Endothelial cell of umbilical vein (primary cell): Measurements from ENCODE around the gene TBC1D9B. TPM values are rescaled to one million over a fixed set of nuclear protein-coding genes. Genes with fewer than 3 reads are reported as not detected.

Experiments used
- BruUV-seq: library from RNA; stranded (reverse); fragments of 400-500 nt; replicated peaks from 2 replicates; lab custom pipeline; 2021; lab: Mats Ljungman, UMichigan
- CTCF ChIA-PET: fragments of 300-600, 350-600 bp; sonication (Branson Sonifier 250); formaldehyde crosslinking; loops from one replicate; lab custom pipeline; 2021; ENCODE audit warnings: antibody characterized with exemption, inconsistent platforms; lab: Charles Lee
- POLR2A ChIA-PET: fragments of 300-600, 350-600 bp; sonication (Branson Sonifier 250); formaldehyde crosslinking; loops from one replicate; lab custom pipeline; 2021; ENCODE audit warnings: antibody characterized with exemption, inconsistent platforms; lab: Charles Lee
- DNase-seq: peaks from one replicate; pipeline ENCODE4 v3.0.0-alpha.2; 2011; ENCODE audit warnings: low read depth, low spot score
- FAIRE-seq: peaks from 2 replicates; lab custom pipeline; 2011; peaks lifted over from hg19 to GRCh38; lab: Jason Lieb, UNC
- H2AFZ ChIP-seq: 2 replicates; pipeline ENCODE4 v1.6.0; 2012; ENCODE audit warnings: low read depth, low read length, control low read depth, inconsistent platforms
- H3K27ac ChIP-seq: 2 replicates; pipeline ENCODE4 v1.5.1; 2011; ENCODE audit warnings: low read depth, mild to moderate bottlenecking, control low read depth, low read length, moderate library complexity; ENCODE audit not compliant: insufficient read depth
- H3K27me3 ChIP-seq, 2 experiments: 2 replicates each; pipeline versions ENCODE4 v1.6.0 to v1.6.1; 2011; ENCODE audit warnings: low read length in 2 of 2, mixed read lengths in 1 of 2; ENCODE audit not compliant: control insufficient read depth in 2 of 2, insufficient read depth in 2 of 2
- H3K36me3 ChIP-seq, 2 experiments: 2 replicates in 1 of 2; 3 replicates in 1 of 2; pipeline ENCODE4 v1.5.1; 2011; ENCODE audit warnings: low read length in 2 of 2, mild to moderate bottlenecking in 1 of 2, moderate library complexity in 1 of 2; ENCODE audit not compliant: control insufficient read depth in 2 of 2, insufficient read depth in 2 of 2; ENCODE audit errors: extremely low read depth in 1 of 2
- H3K4me1 ChIP-seq: 3 replicates; pipeline ENCODE4 v1.5.1; 2011; ENCODE audit warnings: mild to moderate bottlenecking, low read length; ENCODE audit not compliant: control insufficient read depth, insufficient read depth; ENCODE audit errors: extremely low read depth
- H3K4me2 ChIP-seq: 2 replicates; pipeline ENCODE4 v1.6.1; 2011; ENCODE audit warnings: low read length, control low read depth, mixed read lengths; ENCODE audit not compliant: insufficient read depth
- H3K4me3 ChIP-seq, 3 experiments: fragments of 200-600 bp in 1 of 3; sonication (generic), shearing (Covaris generic) in 1 of 3; replicated peaks in 1 of 3; 2 replicates each; pipeline ENCODE4 v1.5.1; 2011 to 2016; ENCODE audit warnings: control low read depth in 3 of 3, low read length in 3 of 3, mild to moderate bottlenecking in 2 of 3, inconsistent platforms in 1 of 3, low read depth in 1 of 3, moderate library complexity in 1 of 3; ENCODE audit not compliant: insufficient read depth in 1 of 3
- H3K79me2 ChIP-seq: 2 replicates; pipeline ENCODE4 v1.6.0; 2012; ENCODE audit warnings: low read length, inconsistent platforms; ENCODE audit not compliant: control insufficient read depth, insufficient read depth
- H3K9ac ChIP-seq: replicated peaks from 2 replicates; pipeline ENCODE3; 2011; ENCODE audit warnings: low read length, control low read depth; ENCODE audit not compliant: insufficient read depth; ENCODE audit errors: extremely low read depth
- H3K9me1 ChIP-seq: replicated peaks from 3 replicates; pipeline ENCODE4 v1.6.0; 2011; ENCODE audit warnings: mild to moderate bottlenecking, low read length; ENCODE audit not compliant: control insufficient read depth, insufficient read depth; ENCODE audit errors: extremely low read depth
- H3K9me3 ChIP-seq: replicated peaks from 2 replicates; pipeline ENCODE4 v1.5.1; 2012; ENCODE audit warnings: low read length, inconsistent platforms; ENCODE audit not compliant: control insufficient read depth, insufficient read depth
- H4K20me1 ChIP-seq: replicated peaks from 2 replicates; pipeline ENCODE3; 2011; ENCODE audit warnings: mild to moderate bottlenecking, low read length; ENCODE audit not compliant: control insufficient read depth, insufficient read depth; ENCODE audit errors: extremely low read depth
- EZH2 ChIP-seq: IDR thresholded peaks from 2 replicates; pipeline ENCODE4 v1.6.1; 2012; ENCODE audit warnings: borderline replicate concordance, low read depth, mild to moderate bottlenecking, moderate library complexity, low read length, inconsistent platforms; ENCODE audit not compliant: severe bottlenecking
- FOS ChIP-seq: IDR thresholded peaks from 2 replicates; pipeline ENCODE4 v1.6.1; 2011; ENCODE audit warnings: mild to moderate bottlenecking, low read length, moderate library complexity, borderline replicate concordance; ENCODE audit not compliant: insufficient read depth
- GATA2 ChIP-seq: IDR thresholded peaks from 2 replicates; pipeline ENCODE4 v1.7.0; 2011; ENCODE audit warnings: low read depth, mild to moderate bottlenecking, moderate library complexity, mixed read lengths, low read length; ENCODE audit not compliant: insufficient read length, insufficient read depth
- JUN ChIP-seq: IDR thresholded peaks from 2 replicates; pipeline ENCODE4 v1.6.1; 2011; ENCODE audit warnings: borderline replicate concordance, low read depth; ENCODE audit not compliant: insufficient read length, insufficient read depth
- MAX ChIP-seq: IDR thresholded peaks from 2 replicates; pipeline ENCODE4 v1.6.1; 2011; ENCODE audit not compliant: insufficient read depth, insufficient read length
- MYC ChIP-seq: IDR thresholded peaks from one replicate; pipeline ENCODE4 v1.6.1; 2011; ENCODE audit warnings: mild to moderate bottlenecking, low read depth, low read length
- POLR2A ChIP-seq: IDR thresholded peaks from 2 replicates; pipeline ENCODE4 v1.6.1; 2012; ENCODE audit warnings: low read depth, mild to moderate bottlenecking, control low read depth, low read length
- POLR2AphosphoS5 ChIP-seq: IDR thresholded peaks from 2 replicates; pipeline ENCODE4 v1.6.1; 2012; ENCODE audit warnings: low read depth, mild to moderate bottlenecking, control low read depth, low read length, moderate library complexity; ENCODE audit not compliant: insufficient read depth
- dilution Hi-C: fragments of 300-500 bp; cut with MboI; formaldehyde crosslinking; loops from one replicate; pipeline ENCODE4 v1.15.0; 2019; ENCODE audit warnings: low sequenced_read_pairs; ENCODE audit not compliant: extremely low pct_ligation_motif_present
- intact Hi-C: fragments of 100-400 bp; cut with micrococcal nuclease; formaldehyde crosslinking; loops from one replicate; pipeline ENCODE4 v1.10.0; 2022
- polyA plus RNA-seq, 4 experiments: library from polyadenylated mRNA; depleted of rRNA in 3 of 4; stranded (reverse) in 3 of 4; unstranded in 1 of 4; fragments of >200 nt; gene quantifications; 2 replicates each; pipeline versions ENCODE4 v1.2.1 to v1.2.3, GENCODE V29; 2011 to 2012; ENCODE audit warnings: missing spikeins in 1 of 4
- total RNA-seq: library from RNA; stranded (reverse); gene quantifications from 2 replicates; pipeline ENCODE4 v1.2.3, GENCODE V29; 2021
- TF ChIP-seq, protein P1 (sequence below), 2 donors: IDR thresholded peaks; 1 replicate in 1 of 2; 2 replicates in 1 of 2; pipeline ENCODE4 v1.5.1; 2011; ENCODE audit warnings: low read length in 2 of 2, mild to moderate bottlenecking in 2 of 2, moderate library complexity in 2 of 2, control low read depth in 1 of 2, inconsistent platforms in 1 of 2, low read depth in 1 of 2; ENCODE audit not compliant: insufficient read depth in 1 of 2; ENCODE audit errors: extremely low read depth in 1 of 2

Gene TBC1D9B
- total and polyA plus RNA-seq, 2 donors (not counting 3 experiments of a cell fraction or from before 2014, with no cell fraction given): 82.8 to 150 TPM

DNA sequence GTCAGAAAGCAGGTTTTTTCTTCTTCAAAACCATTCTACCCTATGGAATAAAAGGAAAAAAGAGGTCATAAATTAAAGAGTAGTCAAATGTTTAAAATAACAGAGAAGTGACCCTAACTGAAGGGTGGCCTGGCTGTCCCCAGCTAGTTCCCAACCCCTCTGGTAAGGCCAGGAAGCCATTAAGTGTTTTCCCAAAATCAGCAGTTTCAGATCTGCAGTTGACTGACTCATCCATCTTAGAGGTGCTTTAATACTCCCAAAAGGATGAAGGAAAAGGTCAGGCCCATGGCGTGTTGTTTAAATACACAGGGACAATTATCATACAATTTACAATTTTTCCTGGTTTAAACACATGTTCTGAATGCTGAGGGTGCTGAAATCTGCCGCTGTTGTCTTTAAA, 47.9 kb upstream of the TBC1D9B start:
- no TSS peak for BruUV-seq
- Histone ChIP-seq H3K4me1 (no peaks in the 10 kb centered on the region), H4K20me1 (no peaks in the 10 kb centered on the region), H3K36me3 (no peaks in the 10 kb centered on the region), H3K9ac (no peak overlapping the region), H3K27ac (no peak overlapping the region), H3K4me2 (no peak overlapping the region), H3K27me3 (no peaks in the 10 kb centered on the region), H3K9me1 (no peaks in the 10 kb centered on the region), H2AFZ (no peak overlapping the region), H3K79me2 (no peaks in the 10 kb centered on the region), H3K9me3 (no peaks in the 10 kb centered on the region), H3K4me3 (no peak overlapping the region)
- dilution Hi-C loops: no loop called here
- CTCF ChIA-PET: interaction anchor here (0.9 kb wide), 1 partner anchor 373 kb away, joined by 3 read pairs; no protein-coding TSS in a partner anchor
- DNase-seq (no peak), FAIRE-seq (no peak)
- TF ChIP-seq JUN (no peak), MAX (no peak), GATA2 (no peak), MYC (no peak), POLR2A (no peak), EZH2 (no peak), FOS (no peak), POLR2AphosphoS5 (no peak)
- TF ChIP-seq, protein P1, sequence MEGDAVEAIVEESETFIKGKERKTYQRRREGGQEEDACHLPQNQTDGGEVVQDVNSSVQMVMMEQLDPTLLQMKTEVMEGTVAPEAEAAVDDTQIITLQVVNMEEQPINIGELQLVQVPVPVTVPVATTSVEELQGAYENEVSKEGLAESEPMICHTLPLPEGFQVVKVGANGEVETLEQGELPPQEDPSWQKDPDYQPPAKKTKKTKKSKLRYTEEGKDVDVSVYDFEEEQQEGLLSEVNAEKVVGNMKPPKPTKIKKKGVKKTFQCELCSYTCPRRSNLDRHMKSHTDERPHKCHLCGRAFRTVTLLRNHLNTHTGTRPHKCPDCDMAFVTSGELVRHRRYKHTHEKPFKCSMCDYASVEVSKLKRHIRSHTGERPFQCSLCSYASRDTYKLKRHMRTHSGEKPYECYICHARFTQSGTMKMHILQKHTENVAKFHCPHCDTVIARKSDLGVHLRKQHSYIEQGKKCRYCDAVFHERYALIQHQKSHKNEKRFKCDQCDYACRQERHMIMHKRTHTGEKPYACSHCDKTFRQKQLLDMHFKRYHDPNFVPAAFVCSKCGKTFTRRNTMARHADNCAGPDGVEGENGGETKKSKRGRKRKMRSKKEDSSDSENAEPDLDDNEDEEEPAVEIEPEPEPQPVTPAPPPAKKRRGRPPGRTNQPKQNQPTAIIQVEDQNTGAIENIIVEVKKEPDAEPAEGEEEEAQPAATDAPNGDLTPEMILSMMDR (IDR thresholded peaks at IDR 0.05; ENCODE audit: extremely low read depth in 1 of 2, insufficient read depth in 1 of 2, low read depth in 1 of 2, low read length in 2 of 2): no peak
- POLR2A ChIA-PET: no interaction called here
- intact Hi-C loops: no loop called here
